Subcutaneous adipose tissue (tissue), 4 donors: ENCODE measurements around the gene NME2. TPM values are rescaled to one million over a fixed set of nuclear protein-coding genes. Genes with fewer than 3 reads are reported as not detected.

Source experiments
- total RNA-seq, 4 donors: library from RNA; depleted of rRNA; stranded (reverse); fragments of >200 nt; gene quantifications; one replicate each; pipeline ENCODE4 v1.1.0, GENCODE V29; 2016
- TF ChIP-seq, protein P1 (sequence below): fragments of 450-650 bp; IDR thresholded peaks from one replicate; pipeline ENCODE4 v1.5.1; 2016; ENCODE audit warnings: low read depth, mild to moderate bottlenecking, control low read depth, antibody characterized with exemption, moderate library complexity

Gene NME2
- total RNA-seq, 4 donors from 2014 or later: 254 to 500 (median 385) TPM

DNA sequence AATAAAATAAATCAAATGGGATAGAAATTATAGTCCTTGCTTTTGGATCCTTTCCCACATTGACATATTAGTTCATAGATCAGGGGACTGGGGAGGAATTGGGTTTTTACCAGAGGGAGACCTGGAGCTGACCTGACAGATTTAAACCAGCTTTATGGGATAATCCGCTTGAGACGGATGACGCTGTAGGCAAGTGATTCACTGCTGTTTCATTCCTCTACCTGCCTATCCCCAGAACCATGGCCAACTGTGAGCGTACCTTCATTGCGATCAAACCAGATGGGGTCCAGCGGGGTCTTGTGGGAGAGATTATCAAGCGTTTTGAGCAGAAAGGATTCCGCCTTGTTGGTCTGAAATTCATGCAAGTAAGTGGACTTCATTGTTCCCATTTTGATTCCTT is 10.8 kb upstream of the NME2 start:
- TF ChIP-seq, protein P1, sequence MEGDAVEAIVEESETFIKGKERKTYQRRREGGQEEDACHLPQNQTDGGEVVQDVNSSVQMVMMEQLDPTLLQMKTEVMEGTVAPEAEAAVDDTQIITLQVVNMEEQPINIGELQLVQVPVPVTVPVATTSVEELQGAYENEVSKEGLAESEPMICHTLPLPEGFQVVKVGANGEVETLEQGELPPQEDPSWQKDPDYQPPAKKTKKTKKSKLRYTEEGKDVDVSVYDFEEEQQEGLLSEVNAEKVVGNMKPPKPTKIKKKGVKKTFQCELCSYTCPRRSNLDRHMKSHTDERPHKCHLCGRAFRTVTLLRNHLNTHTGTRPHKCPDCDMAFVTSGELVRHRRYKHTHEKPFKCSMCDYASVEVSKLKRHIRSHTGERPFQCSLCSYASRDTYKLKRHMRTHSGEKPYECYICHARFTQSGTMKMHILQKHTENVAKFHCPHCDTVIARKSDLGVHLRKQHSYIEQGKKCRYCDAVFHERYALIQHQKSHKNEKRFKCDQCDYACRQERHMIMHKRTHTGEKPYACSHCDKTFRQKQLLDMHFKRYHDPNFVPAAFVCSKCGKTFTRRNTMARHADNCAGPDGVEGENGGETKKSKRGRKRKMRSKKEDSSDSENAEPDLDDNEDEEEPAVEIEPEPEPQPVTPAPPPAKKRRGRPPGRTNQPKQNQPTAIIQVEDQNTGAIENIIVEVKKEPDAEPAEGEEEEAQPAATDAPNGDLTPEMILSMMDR: no peak

DNA sequence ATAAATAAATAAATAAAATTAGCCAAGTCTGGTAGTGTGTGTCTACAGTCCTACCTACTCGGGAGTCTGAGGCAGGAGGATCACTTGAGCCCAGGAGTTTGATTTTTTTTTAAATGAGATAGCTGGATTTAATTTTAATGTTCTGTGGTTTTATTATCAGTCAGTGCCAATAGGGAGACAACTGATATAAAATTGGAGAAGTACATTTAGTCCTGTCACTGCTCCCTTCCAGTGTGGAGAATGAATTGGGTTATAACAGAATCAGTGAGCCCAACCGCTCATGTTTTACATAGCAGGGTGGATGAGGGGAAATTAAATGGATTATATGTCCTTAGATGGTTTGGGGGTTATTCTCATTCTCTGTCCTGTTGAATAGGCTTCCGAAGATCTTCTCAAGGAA is 6.6 kb upstream of the NME2 start:
- TF ChIP-seq, protein P1: no peak

DNA sequence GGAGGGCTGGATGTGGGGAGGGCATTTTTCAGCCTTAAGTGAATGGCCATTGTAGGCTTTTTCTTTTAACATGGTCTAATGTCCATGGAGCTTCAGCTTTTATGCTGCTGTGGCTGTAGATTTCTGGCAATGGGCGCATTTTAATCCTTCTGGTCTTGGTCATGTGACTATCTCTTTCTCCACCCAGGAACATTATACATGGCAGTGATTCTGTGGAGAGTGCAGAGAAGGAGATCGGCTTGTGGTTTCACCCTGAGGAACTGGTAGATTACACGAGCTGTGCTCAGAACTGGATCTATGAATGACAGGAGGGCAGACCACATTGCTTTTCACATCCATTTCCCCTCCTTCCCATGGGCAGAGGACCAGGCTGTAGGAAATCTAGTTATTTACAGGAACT is 4.7 kb upstream of the NME2 start:
- TF ChIP-seq, protein P1: no peak

DNA sequence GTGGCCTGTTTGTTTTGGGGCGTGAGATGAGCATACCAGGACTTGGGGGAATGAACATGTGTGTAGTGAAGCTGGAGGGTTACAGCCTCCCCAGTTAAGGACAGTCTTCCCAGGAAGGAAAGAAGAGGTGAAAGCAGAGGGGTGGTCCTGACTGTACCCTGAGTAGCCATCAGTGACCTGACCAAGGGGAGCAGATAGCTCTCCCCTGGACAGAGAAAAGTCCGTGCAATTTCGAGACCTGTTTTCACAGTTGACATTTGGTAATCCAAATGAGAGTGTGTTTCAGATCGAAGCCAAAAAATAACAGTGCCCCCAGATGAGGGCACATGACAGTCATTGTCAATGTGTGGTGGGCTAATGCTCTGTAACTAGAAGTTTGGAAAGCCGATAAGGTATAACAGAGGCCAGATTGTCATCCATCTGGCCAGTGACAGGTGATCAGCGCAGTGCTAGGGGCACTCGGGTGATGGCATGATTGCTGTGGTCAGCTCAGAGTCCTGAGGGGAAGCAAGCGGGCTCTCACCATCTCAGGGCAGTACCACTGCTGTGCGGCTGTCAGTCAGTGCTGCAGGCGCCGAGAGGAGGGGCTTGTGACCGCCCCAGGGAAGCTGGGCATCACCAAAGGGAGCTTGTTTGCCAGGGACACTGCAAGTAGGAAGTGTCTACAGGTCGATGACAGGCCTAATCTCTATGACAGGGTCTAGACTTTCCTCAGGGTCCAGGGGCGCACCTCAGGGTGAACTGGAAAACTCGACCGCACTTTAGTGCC is 1.1 kb upstream of the NME2 start:
- TF ChIP-seq, protein P1: no peak

DNA sequence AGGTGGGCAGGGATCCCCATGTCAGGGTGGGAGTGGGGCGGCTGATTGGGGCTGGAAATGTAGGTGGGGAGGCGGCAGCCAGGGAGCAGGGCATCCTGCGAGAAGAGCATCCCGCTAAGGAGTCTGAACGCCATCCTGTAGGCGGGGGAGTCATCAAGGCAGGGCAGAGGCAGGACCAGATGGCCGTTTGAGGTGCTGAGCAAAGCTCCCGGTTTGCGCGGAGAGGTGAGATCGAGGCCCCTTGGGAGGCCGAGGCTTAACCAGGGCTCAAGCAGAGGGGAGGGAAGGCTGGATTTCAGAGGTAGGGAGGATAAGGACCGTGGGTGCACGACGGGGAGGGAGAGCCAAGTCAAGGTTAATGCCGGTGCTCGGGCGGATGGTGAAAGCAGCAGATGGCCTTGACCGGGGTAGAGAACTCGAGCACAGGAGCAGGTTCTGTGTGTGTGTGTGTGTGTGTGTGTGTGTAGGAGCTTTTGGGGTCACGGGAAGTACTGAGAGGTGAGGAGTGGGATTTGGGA is 472 bp upstream of the NME2 start:
- TF ChIP-seq, protein P1: no peak

DNA sequence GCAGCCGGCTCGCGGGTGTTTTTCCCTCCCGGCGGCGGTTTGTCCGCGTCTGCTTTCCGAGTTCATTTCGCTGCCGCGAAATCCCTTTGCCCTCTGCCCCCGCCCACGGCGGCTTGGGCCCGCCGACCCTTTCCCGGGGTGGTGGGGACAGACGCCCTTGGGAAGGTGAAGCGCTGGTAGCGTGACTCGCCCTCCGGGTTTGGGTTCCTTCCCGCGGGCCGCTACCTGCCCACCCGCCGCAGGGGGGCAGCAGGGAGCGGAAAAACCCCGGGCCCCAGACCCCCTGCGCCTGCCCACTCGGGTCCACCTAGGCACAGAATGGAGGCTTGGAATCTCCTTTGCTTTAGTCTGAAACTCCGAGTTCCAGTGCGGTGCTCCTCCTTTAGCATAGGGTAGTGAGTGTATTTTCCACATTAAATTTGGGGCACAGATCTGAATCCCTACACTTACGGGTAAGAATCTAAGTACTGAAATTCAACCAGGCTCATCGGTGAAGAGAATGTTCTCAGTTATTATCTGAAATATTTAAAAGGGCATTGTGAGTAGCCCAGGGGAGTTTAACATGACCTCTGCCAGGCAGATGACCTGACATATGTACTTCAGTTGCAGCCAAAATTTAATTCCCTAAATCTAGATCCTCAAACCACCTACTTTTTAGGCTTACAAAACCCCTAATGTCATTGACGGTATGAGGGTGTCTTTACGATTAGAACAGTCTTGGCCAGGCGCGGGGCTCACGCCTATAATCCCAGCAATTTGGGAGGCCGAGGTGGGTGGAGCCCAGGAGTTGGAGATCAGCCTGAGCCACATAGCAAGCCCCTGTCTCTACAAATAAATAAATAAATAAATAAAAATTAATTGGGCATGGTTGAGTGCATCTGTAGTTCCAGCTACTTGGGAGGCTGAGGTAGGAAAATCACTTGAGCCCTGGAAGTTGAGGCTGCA is 1.0 kb downstream of the NME2 start:
- TF ChIP-seq, protein P1: no peak

DNA sequence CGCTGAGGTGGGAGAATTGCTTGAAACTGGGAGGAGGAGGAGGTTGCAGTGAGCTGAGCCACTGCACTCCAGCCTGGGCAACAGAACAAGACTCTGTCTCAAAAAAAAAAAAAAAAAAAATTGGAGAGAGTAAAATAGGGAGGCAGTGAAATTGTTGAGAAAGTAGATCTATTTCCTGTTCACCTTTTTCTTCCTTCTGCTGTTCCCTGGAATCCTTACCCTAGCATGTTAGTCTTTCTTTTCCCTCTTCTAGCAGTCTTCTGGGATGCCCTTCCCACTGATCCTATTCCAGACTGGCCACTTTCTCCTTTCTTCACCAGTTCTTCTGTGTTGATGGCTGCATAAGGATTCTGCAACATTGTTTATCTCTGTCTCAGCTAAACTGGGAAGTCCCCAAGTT is 3.1 kb downstream of the NME2 start:
- TF ChIP-seq, protein P1: no peak
